Activated gamma-delta T cell treated with Interleukin-2 at 50 U/mL for 16 hours (primary cell): ENCODE results near the gene NUDT14.

Source experiments
- DNase-seq: peaks from one replicate; pipeline ENCODE4 v3.0.0-alpha.2; 2020

NUDT14 gene

DNA sequence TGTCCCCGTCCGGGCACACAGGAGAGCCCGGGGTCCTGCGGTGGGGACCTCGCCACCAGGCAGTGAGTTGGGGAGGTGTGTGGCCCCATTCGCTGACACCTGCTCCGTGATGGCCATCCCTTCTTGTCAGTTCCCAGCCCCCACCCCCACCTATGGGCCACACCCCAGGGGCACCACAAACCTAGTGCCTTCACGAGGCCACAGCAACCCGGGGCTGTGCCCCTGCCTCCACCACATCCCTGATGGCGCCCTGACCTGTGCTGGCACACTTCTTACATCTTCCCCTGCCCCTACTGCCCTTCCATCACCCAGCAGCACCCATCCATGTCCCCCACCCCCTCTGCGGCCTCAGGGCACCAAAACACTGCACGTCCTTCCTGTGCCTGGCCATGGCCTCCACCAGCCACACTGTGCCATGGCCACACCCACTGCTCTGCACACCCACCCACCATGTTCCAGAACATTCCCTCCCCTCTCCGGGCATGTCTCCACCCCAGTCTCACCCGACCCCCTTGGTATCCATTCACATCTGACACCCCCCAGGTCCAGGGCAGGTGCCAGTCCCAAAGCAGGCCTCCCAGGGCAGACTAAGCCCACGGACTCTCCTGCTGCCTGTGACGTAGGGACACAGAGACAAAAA lies 37.0 kb downstream of the NUDT14 start:
- no peak for DNase-seq

GRCh38 chr14:105143451-105144025 lies 37.6 kb downstream of the NUDT14 start:
- DNase-seq, result no peak

DNA sequence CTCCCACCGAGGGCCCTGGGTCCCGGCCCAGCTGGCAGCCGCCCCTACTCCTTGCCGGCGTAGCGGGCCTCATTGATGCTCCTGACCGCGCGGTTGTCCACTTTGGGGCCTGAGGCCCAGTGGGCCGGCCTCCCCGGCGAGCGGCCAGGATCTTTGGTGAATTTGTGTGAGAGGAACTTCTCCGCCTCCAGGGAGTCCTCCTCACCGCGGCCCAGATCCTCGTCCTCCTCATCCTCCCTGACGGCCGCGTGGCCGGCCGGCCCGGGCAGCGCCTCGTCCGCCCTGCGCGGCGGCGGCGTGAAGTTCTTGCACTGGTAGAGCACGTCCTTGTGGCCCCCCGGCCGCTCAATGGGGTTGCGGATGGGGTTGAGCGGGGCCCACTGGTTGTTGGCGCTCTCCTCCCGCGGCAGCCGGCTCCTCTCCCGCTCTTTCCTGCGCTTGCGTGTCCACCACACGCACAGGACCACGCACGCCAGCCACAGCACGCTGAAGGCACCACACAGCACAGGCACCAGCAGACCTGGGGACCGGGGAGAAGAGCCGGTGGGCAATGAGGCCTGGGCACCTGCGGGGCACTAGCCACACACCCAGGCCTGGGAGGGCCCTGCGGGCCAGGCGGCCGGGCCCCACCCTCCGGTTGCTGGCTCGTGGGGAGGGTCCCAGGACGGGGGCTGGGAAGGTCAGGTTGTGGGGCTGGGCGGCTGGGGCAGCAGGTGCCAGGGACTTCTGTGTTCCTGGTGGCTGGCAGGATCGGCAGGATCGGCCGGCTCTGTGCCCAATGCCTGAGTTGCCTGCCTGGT lies 38.3 kb downstream of the NUDT14 start:
- DNase-seq, result no peak

- no peak for DNase-seq
Observed at GRCh38 chr14:105141486-105142281, 39.4 kb downstream of the NUDT14 start.

- DNase-seq, result no peak
Observed at GRCh38 chr14:105141026-105141425, 40.1 kb downstream of the NUDT14 start.

DNA sequence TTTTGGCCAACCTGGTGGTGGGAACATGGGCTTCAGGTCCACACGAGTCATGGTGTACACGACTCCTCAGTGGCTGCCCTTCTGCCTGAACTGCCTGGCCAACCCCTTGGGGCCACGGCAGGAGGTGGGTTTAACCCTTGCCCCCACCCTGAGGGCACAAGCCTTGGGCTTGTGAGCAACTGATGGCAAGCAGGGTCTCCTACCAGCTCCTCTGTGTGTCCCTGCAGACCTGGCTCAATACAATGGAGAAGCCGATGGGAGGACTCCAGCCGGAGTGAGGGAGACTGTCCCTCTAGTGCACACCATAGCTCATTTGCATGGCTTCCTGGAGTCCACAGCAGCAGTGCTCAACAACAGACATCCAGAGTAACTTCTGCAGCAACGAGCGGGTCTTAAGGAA lies 40.5 kb downstream of the NUDT14 start:
- no peak for DNase-seq

DNA sequence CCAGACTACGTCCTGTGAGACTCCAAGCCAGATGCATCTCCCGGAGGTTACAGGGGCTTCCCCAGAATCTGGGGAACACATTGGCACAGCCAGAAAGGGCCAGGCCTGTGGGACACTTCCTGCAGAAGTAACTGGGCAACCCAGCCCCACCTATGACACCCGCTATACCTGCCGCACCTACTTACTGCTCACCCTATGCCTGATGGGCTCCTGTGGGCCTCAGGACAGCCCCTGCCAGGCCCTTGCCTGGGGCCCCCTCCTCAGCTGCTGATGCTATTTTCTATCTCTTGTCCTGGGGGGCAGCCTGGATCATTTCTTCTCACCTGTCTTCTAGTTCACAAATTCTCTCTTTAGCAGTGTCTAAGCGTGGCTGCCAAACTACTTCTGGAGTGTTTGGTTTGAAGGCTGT lies 41.3 kb downstream of the NUDT14 start:
- no peak for DNase-seq

GRCh38 chr14:105139212-105139825 lies 41.8 kb downstream of the NUDT14 start:
- DNase-seq, result no peak

GRCh38 chr14:105138551-105139111 lies 42.5 kb downstream of the NUDT14 start:
- DNase-seq, result no peak

GRCh38 chr14:105138021-105138541 lies 43.0 kb downstream of the NUDT14 start:
- no peak for DNase-seq

DNA sequence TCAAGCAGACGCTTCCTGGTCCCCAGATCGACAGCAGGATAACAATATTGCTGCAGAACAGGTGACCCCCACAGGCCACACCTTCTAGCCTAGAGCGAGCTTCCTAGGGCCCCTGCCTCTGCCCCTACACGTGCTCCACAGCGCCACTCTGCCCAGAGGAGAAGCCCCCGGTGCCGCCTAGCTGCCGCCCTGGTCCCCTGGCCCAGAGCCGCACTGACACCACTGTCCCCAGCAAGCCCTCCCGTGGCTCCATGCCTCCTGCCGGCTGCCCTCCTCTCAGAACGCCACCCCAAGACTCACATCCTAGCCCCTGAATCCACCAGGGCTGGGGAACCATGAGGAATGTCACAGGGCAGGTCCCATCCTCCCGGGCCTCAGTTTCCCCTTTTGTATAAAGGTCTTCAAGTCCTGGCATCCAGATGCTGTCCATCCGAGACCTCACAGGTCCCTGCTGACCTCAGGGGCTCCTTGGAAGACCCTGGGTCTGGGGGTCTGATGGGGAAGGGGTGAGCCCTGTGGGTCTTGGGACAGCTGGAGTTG lies 43.6 kb downstream of the NUDT14 start:
- DNase-seq, result no peak

DNA sequence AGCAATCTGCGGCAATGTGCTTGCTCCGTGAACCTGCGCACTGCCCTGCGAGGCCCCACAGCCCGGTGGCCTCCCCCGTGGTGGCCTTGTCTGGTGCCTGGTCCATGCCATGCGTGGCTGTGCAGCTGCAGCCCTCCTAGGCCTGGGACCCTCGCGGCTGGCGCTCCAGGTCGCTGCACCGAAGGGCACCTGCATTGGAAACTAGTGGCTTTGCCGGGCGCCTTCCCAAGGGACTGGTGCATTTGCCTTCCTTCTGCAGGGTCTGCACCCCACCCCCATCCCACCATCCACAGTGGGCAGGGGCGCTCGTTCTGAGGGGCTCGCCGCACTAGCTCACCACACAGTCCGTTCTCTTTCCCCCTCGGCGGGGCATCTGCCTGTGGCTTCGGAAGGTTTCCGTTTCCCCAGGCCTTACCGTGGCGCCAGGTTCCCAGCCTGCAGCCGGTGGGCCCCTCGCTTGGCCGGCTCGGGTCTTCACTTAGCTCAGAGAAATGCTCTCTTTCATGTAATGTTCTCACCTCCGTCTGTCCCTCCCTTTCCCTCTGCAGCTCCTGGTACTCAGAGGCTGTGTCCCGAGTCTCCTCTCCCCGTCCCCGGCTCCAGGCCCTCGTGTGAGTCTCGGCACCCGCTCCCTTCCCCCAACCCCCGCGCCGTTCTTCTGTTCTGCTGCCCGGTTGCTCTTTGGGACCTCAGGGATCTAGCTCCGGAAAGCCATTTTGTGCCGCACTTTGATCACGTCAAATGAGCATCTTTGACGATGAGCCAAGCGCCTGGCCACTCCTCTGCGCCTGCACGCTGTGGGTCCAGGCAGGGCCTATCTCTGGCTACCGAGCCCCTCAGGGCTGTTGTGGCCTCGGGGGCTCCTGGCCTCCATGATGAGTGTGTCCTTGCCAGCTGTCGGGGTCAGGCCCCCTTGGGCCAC lies 44.5 kb downstream of the NUDT14 start:
- DNase-seq, result no peak

- DNase-seq, result no peak
Observed at GRCh38 chr14:105135700-105136395, 45.3 kb downstream of the NUDT14 start.

DNA sequence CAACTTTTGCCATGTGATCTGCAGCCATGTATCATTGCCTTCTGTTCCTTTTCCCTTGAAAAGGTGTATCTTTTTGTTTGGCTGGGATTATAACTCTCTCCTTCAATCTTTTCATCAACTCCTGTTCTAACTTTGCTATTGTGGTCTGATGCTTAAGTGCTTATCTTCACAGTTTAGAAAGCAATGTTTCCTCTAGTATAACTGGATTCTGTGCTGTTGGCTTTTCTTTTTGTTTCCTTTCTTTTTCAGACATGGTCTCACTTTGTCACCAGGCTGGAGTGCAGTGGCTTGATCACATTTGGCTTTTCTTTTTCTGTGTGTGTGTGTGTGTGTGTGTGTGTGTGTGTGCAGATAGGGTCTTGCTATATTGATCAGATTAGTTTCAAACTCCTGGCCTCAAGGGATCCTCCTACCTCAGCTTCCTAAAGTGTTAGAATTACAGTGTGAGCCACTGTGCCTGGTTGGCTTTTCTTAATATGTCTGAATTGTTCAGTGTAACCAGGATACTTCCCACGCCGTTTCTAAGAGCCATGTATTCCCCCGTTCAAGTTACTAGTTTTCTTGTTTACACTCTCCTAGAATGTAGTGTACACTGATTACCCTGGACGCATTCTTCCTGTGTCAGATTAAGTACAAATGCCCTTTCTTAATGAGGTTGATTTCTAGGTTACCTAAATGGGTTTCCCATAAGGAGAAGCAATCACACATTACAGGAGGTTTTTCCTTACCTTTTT lies 48.0 kb downstream of the NUDT14 start:
- DNase-seq, result no peak

DNA sequence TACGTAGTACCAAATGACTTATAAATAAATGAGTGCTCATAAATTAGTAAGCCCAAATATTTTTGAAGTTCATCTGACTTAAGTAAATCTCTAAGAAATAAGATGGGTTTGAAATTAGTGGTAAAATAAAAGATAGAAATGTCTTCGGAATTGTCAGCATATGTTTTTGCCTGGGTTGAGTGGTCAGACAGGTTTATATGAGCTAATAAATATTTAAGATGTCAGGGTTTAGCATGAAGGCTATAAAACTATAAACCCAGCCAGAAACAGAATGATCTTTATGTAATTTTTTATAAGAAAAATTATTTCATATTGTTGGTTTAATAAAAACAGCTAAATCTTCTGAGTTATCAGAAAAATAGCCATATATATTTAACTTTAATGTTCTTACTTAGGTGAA lies 49.9 kb downstream of the NUDT14 start:
- DNase-seq, result no peak

DNA sequence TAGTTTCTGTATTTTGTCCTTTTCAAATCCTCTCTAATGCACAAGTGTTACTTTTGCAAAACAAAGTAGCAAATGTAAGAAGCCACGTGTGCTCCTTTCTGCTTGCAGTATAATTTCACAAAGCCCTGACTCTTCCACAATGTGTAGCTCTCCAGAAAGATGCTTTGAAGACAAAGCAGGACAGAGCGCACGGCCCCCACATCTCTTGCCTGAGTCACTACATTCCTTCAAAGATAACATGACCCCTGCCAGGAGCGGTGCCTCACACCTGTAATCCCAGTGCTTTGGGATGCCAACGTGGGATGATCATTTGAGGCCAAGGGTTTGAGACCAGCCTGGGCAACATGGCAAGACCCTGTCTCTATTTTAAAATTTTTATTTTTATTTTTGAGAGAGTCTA lies 53.1 kb downstream of the NUDT14 start:
- DNase-seq, result no peak

DNA sequence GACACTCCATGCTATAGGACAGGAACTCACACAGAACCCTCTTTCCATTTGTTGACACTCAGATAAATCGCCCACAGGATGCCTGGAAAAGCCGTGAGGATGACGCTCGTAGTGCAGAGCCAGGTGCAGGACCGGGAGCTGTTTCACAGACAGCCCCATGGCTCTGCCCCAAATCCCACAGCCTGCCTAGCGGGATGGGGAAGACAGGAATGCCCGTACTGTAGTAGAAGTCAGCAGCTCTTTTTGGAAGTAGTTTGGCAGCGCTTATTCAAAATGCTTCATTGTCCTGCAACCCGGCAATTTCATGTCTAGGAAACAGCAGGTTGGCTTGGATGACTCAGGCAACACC lies 54.2 kb downstream of the NUDT14 start:
- no peak for DNase-seq

GRCh38 chr14:105126126-105126980 lies 54.8 kb downstream of the NUDT14 start:
- no peak for DNase-seq

DNA sequence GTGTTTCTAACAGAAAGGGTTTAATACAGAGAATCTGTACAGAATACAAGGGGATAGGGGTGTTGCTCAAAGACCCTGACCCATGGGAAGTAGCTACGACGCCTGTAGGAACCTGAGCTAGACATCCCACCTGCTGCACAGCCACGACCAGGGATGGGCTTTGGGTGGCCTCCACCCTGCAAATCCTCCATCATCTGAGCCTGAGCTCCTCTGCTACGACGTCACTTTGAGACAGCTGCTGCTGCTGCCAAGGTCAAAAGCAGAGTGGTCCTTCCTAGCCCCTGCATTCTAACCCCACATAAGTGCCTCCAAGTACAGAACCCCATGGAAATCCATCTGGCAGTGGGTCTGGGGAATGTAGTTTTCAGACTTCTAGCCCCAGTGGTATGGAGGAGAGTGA lies 56.3 kb downstream of the NUDT14 start:
- no peak for DNase-seq
